Activated CD8-positive, alpha-beta T cell treated with anti-CD3 and anti-CD28 coated beads, Interleukin-2, amount 10 ng/mL, durations not matched to agents 7 days and 5 days (primary cell): ENCODE data around the gene TRIM7. TPM values are rescaled to one million over a fixed set of nuclear protein-coding genes. Genes with fewer than 3 reads are reported as not detected.

Experiments
- ATAC-seq: fragments of 150-1000 bp; cut with Tn5 transposase; one replicate; pipeline ENCODE4 v1.10.0; 2021; ENCODE audit warnings: moderate library complexity
- CTCF ChIA-PET: fragments of 350-600 bp; sonication (Branson Sonifier 250); formaldehyde crosslinking; loops from one replicate; lab custom pipeline; 2021; ENCODE audit warnings: antibody characterized with exemption; lab: Charles Lee
- POLR2A ChIA-PET: fragments of 350-600 bp; sonication (Branson Sonifier 250); formaldehyde crosslinking; loops from one replicate; lab custom pipeline; 2021; ENCODE audit warnings: antibody characterized with exemption; lab: Charles Lee
- DNase-seq: peaks from one replicate; pipeline ENCODE4 v3.0.0-alpha.2; 2020
- H3K27ac Mint-ChIP-seq: one replicate; pipeline ENCODE4 v1.8.0; 2021; ENCODE audit warnings: mild to moderate bottlenecking, mixed read lengths
- H3K27me3 Mint-ChIP-seq: one replicate; pipeline ENCODE4 v1.8.0; 2021; ENCODE audit warnings: low read depth, mixed read lengths
- H3K36me3 Mint-ChIP-seq: one replicate; pipeline ENCODE4 v1.8.0; 2021; ENCODE audit warnings: low read depth, mixed read lengths
- H3K4me1 Mint-ChIP-seq: one replicate; pipeline ENCODE4 v1.8.0; 2021; ENCODE audit warnings: low read depth, mixed read lengths
- H3K4me3 Mint-ChIP-seq: one replicate; pipeline ENCODE4 v1.8.0; 2021; ENCODE audit warnings: mild to moderate bottlenecking, mixed read lengths
- H3K9me3 Mint-ChIP-seq: one replicate; pipeline ENCODE4 v1.8.0; 2022; ENCODE audit warnings: mixed read lengths; ENCODE audit not compliant: insufficient read depth
- total RNA-seq, 2 experiments: library from RNA; stranded (reverse); gene quantifications; one replicate each; pipeline ENCODE4 v1.2.3, GENCODE V29; 2021

TRIM7 gene
- total RNA-seq, 2 experiments from 2014 or later = 1.1 to 1.5 TPM

- DNase-seq (peak; percentile 95), ATAC-seq (peak; percentile 68)
- H3K9me3 Mint-ChIP-seq = no peaks in the 10 kb centered on the region
- no peaks in the 10 kb centered on the region for H3K27me3 Mint-ChIP-seq
- ChIA-PET POLR2A (interaction anchor here (0.7 to 5.9 kb wide), 12 partner anchors 8 to 361 kb away, joined by 3 to 40 read pairs (median 4); partner anchors contain the start of genes TRIM41, TRIM52 and TRIM7), CTCF (interaction anchor here (0.9 to 7.7 kb wide), 7 partner anchors 11 to 70 kb away, joined by 4 to 78 read pairs (median 5); partner anchors contain the start of gene TRIM7)
- H3K4me3 Mint-ChIP-seq = peak overlapping the region; percentile 92
- H3K27ac Mint-ChIP-seq = peak overlapping the region; percentile 90
- peaks cover 11% of the 10 kb centered on the region for H3K36me3 Mint-ChIP-seq
- peaks cover 40% of the 10 kb centered on the region for H3K4me1 Mint-ChIP-seq
Measured at GRCh38 chr5:181191526-181192336, 13.3 kb downstream of the TRIM7 start.

GRCh38 chr5:181190711-181191525 is 14.1 kb downstream of the TRIM7 start:
- peak overlapping the region; percentile 92 for H3K4me3 Mint-ChIP-seq
- H3K27ac Mint-ChIP-seq = peak overlapping the region; percentile 94
- no peaks in the 10 kb centered on the region for H3K27me3 Mint-ChIP-seq
- ATAC-seq (peak; percentile 7), DNase-seq (peak; percentile 64)
- H3K4me1 Mint-ChIP-seq = peaks cover 46% of the 10 kb centered on the region
- no peaks in the 10 kb centered on the region for H3K9me3 Mint-ChIP-seq
- peaks cover 11% of the 10 kb centered on the region for H3K36me3 Mint-ChIP-seq
- ChIA-PET CTCF (interaction anchor here (0.9 to 7.7 kb wide), 9 partner anchors 12 to 71 kb away, joined by 3 to 78 read pairs (median 5); partner anchors contain the start of genes TRIM41 and TRIM7), POLR2A (interaction anchor here (0.9 to 5.9 kb wide), 15 partner anchors 9 to 360 kb away, joined by 3 to 40 read pairs (median 6); partner anchors contain the start of genes TRIM41, TRIM52 and TRIM7)

DNA sequence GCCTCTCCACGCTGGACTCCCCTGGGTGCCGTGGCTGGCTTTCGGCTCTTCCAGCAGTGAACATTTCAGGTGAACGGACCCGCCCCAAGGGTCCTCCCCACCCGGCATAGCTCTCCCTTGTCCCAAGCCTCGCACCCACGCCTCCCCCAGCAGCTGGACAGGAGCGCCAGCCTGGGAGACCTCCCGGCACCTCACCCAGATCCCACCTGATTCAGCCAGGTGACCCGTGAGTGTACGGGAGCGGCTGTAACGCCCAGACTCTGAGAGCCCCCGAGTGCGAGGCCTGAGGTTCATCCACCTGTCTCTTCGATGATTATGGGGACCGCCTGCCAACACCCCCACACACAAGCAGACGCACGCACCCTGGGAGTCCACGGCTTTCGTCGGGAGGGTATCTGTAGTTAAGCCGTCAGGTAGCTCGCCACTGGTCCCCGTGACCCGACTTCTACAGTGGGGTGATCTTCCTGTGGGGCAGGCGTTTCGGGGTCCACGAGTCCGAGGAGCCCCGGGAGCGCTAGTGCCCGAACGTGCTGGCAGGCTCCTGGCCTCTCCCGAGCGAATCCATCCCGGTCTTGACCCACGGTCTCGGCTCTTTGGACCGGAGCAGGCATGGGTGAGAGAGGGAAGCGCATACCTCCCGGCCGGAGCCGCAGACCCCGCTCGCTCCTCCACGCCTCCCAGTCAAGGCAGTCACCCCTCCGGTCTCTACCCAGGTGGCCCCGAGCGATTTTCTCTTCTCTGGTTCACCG is 14.9 kb downstream of the TRIM7 start:
- CTCF ChIA-PET = interaction anchor here (0.8 to 7.7 kb wide), 10 partner anchors 8 to 65 kb away, joined by 3 to 78 read pairs (median 4); partner anchors contain the start of genes TRIM41 and TRIM7
- POLR2A ChIA-PET = interaction anchor here (0.9 to 5.9 kb wide), 11 partner anchors 14 to 359 kb away, joined by 3 to 34 read pairs (median 6); partner anchors contain the start of genes RACK1, TRIM41, TRIM52 and TRIM7
- peak overlapping the region; percentile 94 for H3K27ac Mint-ChIP-seq
- ATAC-seq (peak; percentile 5), DNase-seq (peak; percentile 54)
- no peaks in the 10 kb centered on the region for H3K9me3 Mint-ChIP-seq
- peaks cover 11% of the 10 kb centered on the region for H3K36me3 Mint-ChIP-seq
- H3K4me1 Mint-ChIP-seq = peaks cover 52% of the 10 kb centered on the region
- peak overlapping the region; percentile 92 for H3K4me3 Mint-ChIP-seq
- H3K27me3 Mint-ChIP-seq = no peaks in the 10 kb centered on the region

GRCh38 chr5:181189363-181189961 is 15.5 kb downstream of the TRIM7 start:
- ATAC-seq (peak; percentile 14), DNase-seq (peak; percentile 64)
- POLR2A ChIA-PET = interaction anchor here (0.9 to 5.9 kb wide), 10 partner anchors 15 to 379 kb away, joined by 3 to 34 read pairs (median 6); partner anchors contain the start of genes RACK1, TRIM41, TRIM52 and TRIM7
- Mint-ChIP-seq H3K27me3 (no peaks in the 10 kb centered on the region), H3K27ac (peak overlapping the region; percentile 94), H3K4me3 (peak overlapping the region; percentile 92), H3K9me3 (no peaks in the 10 kb centered on the region), H3K4me1 (peaks cover 56% of the 10 kb centered on the region), H3K36me3 (peaks cover 11% of the 10 kb centered on the region)
- CTCF ChIA-PET = interaction anchor here (0.8 to 7.7 kb wide), 8 partner anchors 9 to 33 kb away, joined by 3 to 78 read pairs (median 4); partner anchors contain the start of genes TRIM41 and TRIM7

DNA sequence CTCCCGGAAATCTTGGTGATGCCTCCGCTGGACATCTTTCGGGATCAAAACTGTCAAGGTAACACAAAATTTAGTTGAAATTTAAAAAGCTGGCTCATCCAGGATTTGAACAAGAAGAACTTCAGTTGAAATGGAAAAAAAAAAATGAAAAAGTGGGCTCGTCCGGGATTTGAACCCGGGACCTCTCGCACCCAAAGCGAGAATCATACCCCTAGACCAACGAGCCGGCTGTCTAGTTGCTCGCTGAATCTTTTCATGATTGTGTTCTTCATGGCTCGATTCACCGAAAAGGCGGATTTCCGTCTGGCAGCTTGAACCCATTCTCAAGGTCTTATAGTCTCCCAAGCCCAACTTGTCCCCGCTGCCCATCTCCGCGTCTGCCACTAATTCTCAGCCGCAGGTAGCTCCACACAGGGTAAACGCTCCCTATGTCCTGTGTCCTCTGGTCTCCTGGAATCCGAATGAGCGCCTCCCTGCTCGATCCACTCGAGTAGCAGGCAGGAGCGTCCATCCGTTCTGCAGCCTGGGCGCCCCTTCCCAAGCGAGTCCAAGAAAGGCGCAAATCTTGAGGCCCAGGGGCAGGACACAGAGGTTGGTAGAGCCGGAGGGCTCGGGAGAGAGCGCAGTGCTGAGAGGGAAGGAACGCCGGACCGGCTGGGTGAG is 16.2 kb downstream of the TRIM7 start:
- H3K27ac Mint-ChIP-seq = peak overlapping the region; percentile 94

GRCh38 chr5:181187500-181188213 is 17.3 kb downstream of the TRIM7 start:
- H3K4me3 Mint-ChIP-seq = peak overlapping the region; percentile 92
- no peaks in the 10 kb centered on the region for H3K27me3 Mint-ChIP-seq
- H3K9me3 Mint-ChIP-seq = no peaks in the 10 kb centered on the region
- peaks cover 11% of the 10 kb centered on the region for H3K36me3 Mint-ChIP-seq
- ChIA-PET POLR2A (interaction anchor here (1.1 to 5.9 kb wide), 6 partner anchors 18 to 377 kb away, joined by 3 to 34 read pairs (median 10); partner anchors contain the start of genes TRIM41 and TRIM52), CTCF (interaction anchor here (1.0 to 7.7 kb wide), 7 partner anchors 11 to 56 kb away, joined by 3 to 78 read pairs (median 4); partner anchors contain the start of genes RACK1 and TRIM7)
- ATAC-seq (no peak), DNase-seq (peak; percentile 70)
- H3K27ac Mint-ChIP-seq = peak overlapping the region; percentile 94
- peaks cover 56% of the 10 kb centered on the region for H3K4me1 Mint-ChIP-seq

More for the DNA sequence above, 16.2 kb downstream of the TRIM7 start:
- peak overlapping the region; percentile 92 for H3K4me3 Mint-ChIP-seq
- ATAC-seq = peak; percentile 6
- H3K27me3 Mint-ChIP-seq = no peaks in the 10 kb centered on the region
- ChIA-PET POLR2A (interaction anchor here (0.6 to 5.9 kb wide), 9 partner anchors 16 to 379 kb away, joined by 3 to 34 read pairs (median 6); partner anchors contain the start of genes RACK1, TRIM41, TRIM52 and TRIM7), CTCF (interaction anchor here (1.0 to 7.7 kb wide), 7 partner anchors 10 to 55 kb away, joined by 3 to 78 read pairs (median 4); partner anchors contain the start of genes RACK1, TRIM41 and TRIM7)
- peaks cover 61% of the 10 kb centered on the region for H3K4me1 Mint-ChIP-seq
- H3K9me3 Mint-ChIP-seq = no peaks in the 10 kb centered on the region
- H3K36me3 Mint-ChIP-seq = peaks cover 11% of the 10 kb centered on the region
- DNase-seq = peak; percentile 88

DNA sequence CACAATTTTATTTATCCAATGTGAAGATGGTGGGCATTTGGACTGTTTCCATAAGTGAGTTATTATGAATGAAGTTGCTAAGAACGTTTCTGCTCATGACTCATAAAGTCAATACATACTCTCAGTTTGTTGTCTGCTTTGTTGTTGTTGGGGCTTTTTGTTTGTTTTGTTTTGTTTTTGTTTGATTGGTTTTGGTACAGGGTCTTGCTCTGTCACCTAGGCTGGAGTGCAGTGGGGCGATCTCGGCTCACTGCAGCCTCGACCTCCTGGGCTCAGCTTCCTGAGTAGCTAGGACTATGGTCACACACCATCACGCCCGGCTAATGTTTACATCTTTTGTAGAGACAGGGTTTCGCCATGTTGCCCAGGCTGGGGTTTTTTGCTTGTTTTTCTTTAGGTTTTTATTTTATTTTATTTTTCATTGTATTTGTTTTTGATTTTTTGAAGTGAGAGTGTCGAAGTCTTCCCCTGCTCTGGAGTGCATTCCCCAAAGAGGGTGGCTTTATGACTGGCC is 18.0 kb downstream of the TRIM7 start:
- no peak for ATAC-seq
- Mint-ChIP-seq H3K36me3 (peaks cover 11% of the 10 kb centered on the region), H3K4me3 (no peak overlapping the region), H3K27me3 (no peaks in the 10 kb centered on the region), H3K9me3 (no peaks in the 10 kb centered on the region), H3K27ac (no peak overlapping the region), H3K4me1 (peaks cover 55% of the 10 kb centered on the region)
- CTCF ChIA-PET = interaction anchor here (1.2 to 7.7 kb wide), 4 partner anchors 18 to 37 kb away, joined by 3 to 78 read pairs (median 8); partner anchors contain the start of gene TRIM7
- DNase-seq = no peak
- POLR2A ChIA-PET = interaction anchor here (1.2 kb wide), 1 partner anchor 42 kb away, joined by 4 read pairs; no protein-coding TSS in a partner anchor

DNA sequence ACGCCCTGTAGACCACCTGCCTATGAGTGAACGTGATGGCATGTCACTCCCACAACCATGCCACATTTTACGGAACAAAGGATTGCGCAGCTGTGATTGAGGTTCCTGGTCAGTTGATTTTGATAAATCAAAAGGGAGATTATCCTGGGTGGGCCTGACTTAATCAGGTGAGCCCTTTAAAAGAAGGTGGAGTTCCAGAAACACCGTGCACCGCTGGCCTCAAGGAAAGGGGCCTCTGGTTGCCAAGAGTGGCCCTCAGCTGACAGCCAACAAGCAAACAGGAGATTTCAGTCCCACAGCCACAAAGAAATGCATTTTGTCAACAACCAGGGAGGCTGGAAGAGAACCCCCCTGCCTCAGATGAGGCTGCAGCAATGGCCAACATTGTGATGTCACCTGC is 19.0 kb downstream of the TRIM7 start:
- DNase-seq (no peak), ATAC-seq (no peak)
- no peak overlapping the region for H3K27ac Mint-ChIP-seq
- H3K4me1 Mint-ChIP-seq = peaks cover 55% of the 10 kb centered on the region
- POLR2A ChIA-PET = interaction anchor here (1.9 kb wide), 1 partner anchor 37 kb away, joined by 10 read pairs; the partner anchor contains the start of gene TRIM41
- no peaks in the 10 kb centered on the region for H3K27me3 Mint-ChIP-seq
- CTCF ChIA-PET = interaction anchor here (2.4 kb wide), 1 partner anchor 13 kb away, joined by 25 read pairs; no protein-coding TSS in a partner anchor
- peaks cover 7% of the 10 kb centered on the region for H3K36me3 Mint-ChIP-seq
- no peaks in the 10 kb centered on the region for H3K9me3 Mint-ChIP-seq
- H3K4me3 Mint-ChIP-seq = no peak overlapping the region

- H3K4me3 Mint-ChIP-seq = no peak overlapping the region
Measured at GRCh38 chr5:181185560-181185959, 19.4 kb downstream of the TRIM7 start.

More at GRCh38 chr5:181185560-181185959, 19.4 kb downstream of the TRIM7 start:
- ChIA-PET POLR2A (interaction anchor here (1.1 to 2.1 kb wide), 6 partner anchors 13 to 76 kb away, joined by 3 to 12 read pairs (median 6); partner anchors contain the start of genes TRIM41 and TRIM52), CTCF (interaction anchor here (0.8 to 2.4 kb wide), 6 partner anchors 13 to 70 kb away, joined by 3 to 25 read pairs (median 12); partner anchors contain the start of gene TRIM41)
- Mint-ChIP-seq H3K27me3 (no peaks in the 10 kb centered on the region), H3K27ac (no peak overlapping the region), H3K4me1 (peaks cover 55% of the 10 kb centered on the region), H3K36me3 (peaks cover 7% of the 10 kb centered on the region), H3K9me3 (no peaks in the 10 kb centered on the region)
- ATAC-seq = no peak
- DNase-seq = no peak
